Astrocyte of the spinal cord (primary cell): ENCODE results near the gene CLIC6.
A peak's percentile ranks its signal among the peaks of the same experiment; 100 is the strongest.

Experiments used
- DNase-seq: peaks from one replicate; pipeline ENCODE4 v3.0.0; 2011; ENCODE audit warnings: low read depth, low spot score
- H3K4me3 ChIP-seq: 2 replicates; pipeline ENCODE4 v1.5.1; 2011; ENCODE audit warnings: low read depth, mild to moderate bottlenecking, low read length, moderate library complexity
- CTCF ChIP-seq: IDR thresholded peaks from 2 replicates; pipeline ENCODE4 v1.5.1; 2012; ENCODE audit warnings: low read depth, mild to moderate bottlenecking, low read length, inconsistent platforms
- in situ Hi-C: cut with HindIII; loops from 2 replicates; pipeline ENCODE4 v1.10.0; 2017; ENCODE audit warnings: low sequenced_read_pairs

CLIC6 gene

DNA sequence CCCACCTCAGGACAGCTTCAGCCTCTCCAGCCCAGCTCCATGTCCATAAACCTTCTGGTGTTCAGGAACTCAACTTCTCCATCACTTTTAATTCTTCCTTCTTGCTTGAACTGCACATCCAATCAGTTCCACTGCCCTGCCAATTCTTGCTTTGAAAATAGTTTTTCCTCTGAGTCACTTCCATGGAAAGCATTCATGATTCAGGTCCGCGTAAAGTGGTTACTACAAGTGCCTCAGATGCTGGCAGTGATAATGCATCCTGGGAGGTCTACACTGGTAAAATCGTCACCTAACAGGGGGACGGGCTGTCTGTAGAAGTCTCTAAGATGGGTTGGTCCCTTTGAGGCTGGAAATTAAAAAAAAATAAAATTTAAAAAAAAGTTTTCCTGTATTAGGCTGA is 27.9 kb upstream of the CLIC6 start:
- TF ChIP-seq CTCF = no peak
- in situ Hi-C loops = no loop called here
- no peak overlapping the region for H3K4me3 ChIP-seq
- DNase-seq = peak; percentile 87

- peak; percentile 17 for DNase-seq
- no peak for TF ChIP-seq CTCF
- in situ Hi-C loops = no loop called here
- H3K4me3 ChIP-seq = no peak overlapping the region
These were observed 26.4 kb upstream of the CLIC6 start for GRCh38 chr21:34642211-34643075.

DNA sequence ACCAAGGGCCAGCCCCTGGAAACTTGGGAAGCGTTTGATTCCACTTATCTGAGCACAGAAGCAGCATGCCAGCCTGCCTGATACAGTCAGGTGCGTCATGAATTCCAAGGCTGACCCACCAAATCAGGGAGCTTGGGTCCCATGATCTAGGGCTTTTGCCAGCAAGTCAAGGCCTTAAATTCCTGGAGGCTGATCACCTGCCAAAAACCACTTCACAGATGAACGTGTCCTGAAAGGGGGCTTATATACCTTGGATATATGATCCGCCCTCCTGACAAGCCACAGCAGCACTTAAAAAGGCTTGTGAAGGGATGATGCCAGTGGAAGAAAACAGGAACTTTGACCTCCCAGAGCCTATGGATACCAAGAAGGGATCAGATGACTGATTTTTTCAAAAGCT is 24.0 kb upstream of the CLIC6 start:
- no peak overlapping the region for H3K4me3 ChIP-seq
- no peak for TF ChIP-seq CTCF
- no peak for DNase-seq
- in situ Hi-C loops = no loop called here

GRCh38 chr21:34647555-34647954 is 21.2 kb upstream of the CLIC6 start:
- DNase-seq = no peak
- H3K4me3 ChIP-seq = no peak overlapping the region
- in situ Hi-C loops = no loop called here
- TF ChIP-seq CTCF = no peak

- no peak for DNase-seq
- in situ Hi-C loops = no loop called here
- no peak for TF ChIP-seq CTCF
- no peak overlapping the region for H3K4me3 ChIP-seq
These were observed 20.0 kb upstream of the CLIC6 start for GRCh38 chr21:34648739-34649297.

DNA sequence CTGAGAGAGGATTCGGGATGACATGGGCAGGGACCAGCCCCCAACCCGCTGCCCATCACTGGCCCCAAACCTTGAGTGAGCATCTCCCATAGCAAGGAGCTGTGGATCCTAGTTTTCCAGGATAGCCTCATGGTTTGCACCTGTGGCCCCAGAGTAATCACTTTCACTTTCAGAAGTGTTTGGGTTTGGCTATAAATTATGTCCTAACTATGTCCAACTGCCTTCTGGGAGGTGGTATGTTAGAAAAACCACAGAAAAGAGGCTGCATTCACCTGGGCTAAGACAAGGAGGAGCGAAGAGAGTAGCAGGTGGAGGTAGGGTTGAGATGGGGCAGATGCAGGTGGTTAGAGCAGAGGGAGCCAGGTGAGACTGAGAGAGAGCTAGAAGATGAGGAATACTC is 19.4 kb upstream of the CLIC6 start:
- TF ChIP-seq CTCF = no peak
- no peak for DNase-seq
- H3K4me3 ChIP-seq = no peak overlapping the region
- in situ Hi-C loops = no loop called here
